Muscle of leg (tissue), 11 donors: ENCODE measurements around the gene OSTM1. TPM values are rescaled to one million over a fixed set of nuclear protein-coding genes. Genes with fewer than 3 reads are reported as not detected.
A peak's percentile ranks its signal among the peaks of the same experiment; 100 is the strongest.

ENCODE experiments used
- DNase-seq: peaks from one replicate; pipeline ENCODE4 v3.0.0; 2013
- H3K27ac ChIP-seq: one replicate; pipeline ENCODE4 v1.5.1; 2013; ENCODE audit warnings: mild to moderate bottlenecking, low read length, control low read depth
- H3K27me3 ChIP-seq: one replicate; pipeline ENCODE4 v1.6.1; 2013; ENCODE audit warnings: low read length; ENCODE audit not compliant: control insufficient read depth, insufficient read depth
- H3K36me3 ChIP-seq: one replicate; pipeline ENCODE4 v1.6.1; 2013; ENCODE audit warnings: low read length; ENCODE audit not compliant: control insufficient read depth, insufficient read depth
- H3K4me1 ChIP-seq: one replicate; pipeline ENCODE4 v1.6.1; 2013; ENCODE audit warnings: low read length; ENCODE audit not compliant: control insufficient read depth, insufficient read depth
- H3K4me3 ChIP-seq: one replicate; pipeline ENCODE4 v1.5.1; 2013; ENCODE audit warnings: low read length, control low read depth
- H3K9me3 ChIP-seq: replicated peaks from 2 replicates; pipeline ENCODE4 v1.6.1; 2013; ENCODE audit warnings: low read depth, low read length; ENCODE audit not compliant: control insufficient read depth
- WGBS: methylation state at CpG from one replicate; pipeline ENCODE4 v1.1.5; 2013; ENCODE audit warnings: missing lambda C conversion rate; ENCODE audit not compliant: insufficient coverage; 5-methylcytosine and 5-hydroxymethylcytosine counted together
- polyA plus RNA-seq, 8 donors: library from polyadenylated mRNA; unstranded; fragments of 120-200 nt; gene quantifications; one replicate each; pipeline versions ENCODE4 v1.2.1 to v1.2.3, GENCODE V29; 2013; ENCODE audit warnings: inconsistent platforms in 1 of 8, low replicate concordance in 1 of 8; ENCODE audit not compliant: insufficient read length in 8 of 8, insufficient read depth in 1 of 8
- total RNA-seq: library from RNA; stranded (reverse); fragments of 120-200 nt; gene quantifications from one replicate; pipeline ENCODE4 v1.2.4, GENCODE V29; 2013

Gene OSTM1
- total and polyA plus RNA-seq, 9 donors: 14.3 to 24.8 (median 18.9) TPM

GRCh38 chr6:108071736-108072276 is 2.7 kb downstream of the OSTM1 start:
- Histone ChIP-seq H3K9me3 (no peaks in the 10 kb centered on the region), H3K4me1 (peaks cover 11% of the 10 kb centered on the region), H3K27ac (no peak overlapping the region), H3K36me3 (no peaks in the 10 kb centered on the region), H3K4me3 (no peak overlapping the region), H3K27me3 (no peaks in the 10 kb centered on the region)
- WGBS: no CpG with 5 or more reads among the region's 3 CpGs
- no peak for DNase-seq

DNA sequence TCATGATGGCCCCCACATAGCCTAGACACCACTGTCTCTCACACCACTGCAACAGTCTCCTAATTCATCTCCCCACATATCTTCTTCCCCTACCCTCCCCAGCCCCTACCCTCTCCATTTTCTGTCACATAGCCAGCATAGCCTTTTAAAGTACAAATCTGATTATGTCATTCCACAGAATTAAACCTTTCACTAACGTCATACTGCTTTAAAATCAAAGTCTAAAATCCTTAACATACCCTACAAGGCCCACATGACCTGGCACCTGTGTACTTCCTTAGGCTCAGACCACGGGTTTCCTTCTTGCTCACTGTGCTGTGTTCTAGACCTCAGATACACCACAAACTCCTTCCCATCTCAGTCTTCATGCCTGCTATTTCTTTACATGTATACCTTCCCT is 5.9 kb downstream of the OSTM1 start:
- no peaks in the 10 kb centered on the region for H3K4me1 ChIP-seq
- H3K27me3 ChIP-seq: no peaks in the 10 kb centered on the region
- no peak overlapping the region for H3K27ac ChIP-seq
- H3K4me3 ChIP-seq: no peak overlapping the region
- no peak for DNase-seq
- no peaks in the 10 kb centered on the region for H3K9me3 ChIP-seq
- no peaks in the 10 kb centered on the region for H3K36me3 ChIP-seq
- 77% methylated on average over 2 of the region's 2 CpGs for WGBS

- Histone ChIP-seq H3K27me3 (no peaks in the 10 kb centered on the region), H3K9me3 (no peaks in the 10 kb centered on the region), H3K4me3 (no peak overlapping the region), H3K36me3 (peaks cover under 1% of the 10 kb centered on the region), H3K4me1 (no peaks in the 10 kb centered on the region), H3K27ac (no peak overlapping the region)
- no peak for DNase-seq
- 78% methylated on average over 3 of the region's 3 CpGs for WGBS
These were observed 6.4 kb downstream of the OSTM1 start for GRCh38 chr6:108068182-108068581.

GRCh38 chr6:108052706-108053105 is 21.8 kb downstream of the OSTM1 start:
- 95% methylated on average over 2 of the region's 2 CpGs for WGBS
- H3K9me3 ChIP-seq: no peaks in the 10 kb centered on the region
- no peaks in the 10 kb centered on the region for H3K4me1 ChIP-seq
- H3K27me3 ChIP-seq: no peaks in the 10 kb centered on the region
- H3K36me3 ChIP-seq: no peaks in the 10 kb centered on the region
- H3K4me3 ChIP-seq: no peak overlapping the region
- no peak for DNase-seq
- H3K27ac ChIP-seq: no peak overlapping the region

DNA sequence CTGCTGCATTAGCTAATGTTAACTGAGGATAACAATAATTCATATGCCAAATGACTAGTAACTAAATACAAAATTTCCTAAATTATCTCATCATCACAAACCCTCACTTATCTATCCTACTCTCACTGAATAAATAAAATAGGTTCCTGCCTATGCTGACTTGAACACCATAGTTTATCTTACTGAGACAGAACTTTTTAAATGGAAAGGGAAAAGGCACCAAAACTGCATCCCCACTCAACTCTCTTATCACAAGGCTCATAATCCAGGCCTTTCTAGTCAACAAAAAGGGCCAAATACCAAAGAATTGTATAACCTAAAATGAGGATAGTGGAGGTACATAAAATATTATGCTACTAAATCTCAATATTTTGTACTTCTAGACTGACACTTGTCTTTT is 23.1 kb downstream of the OSTM1 start:
- Histone ChIP-seq H3K36me3 (no peaks in the 10 kb centered on the region), H3K4me1 (no peaks in the 10 kb centered on the region), H3K27ac (no peak overlapping the region), H3K27me3 (no peaks in the 10 kb centered on the region), H3K4me3 (no peak overlapping the region), H3K9me3 (no peaks in the 10 kb centered on the region)
- no peak for DNase-seq

GRCh38 chr6:108039681-108040080 is 34.9 kb downstream of the OSTM1 start:
- H3K27ac ChIP-seq: no peak overlapping the region
- no CpG with 5 or more reads among the region's 8 CpGs for WGBS
- DNase-seq: no peak
- H3K36me3 ChIP-seq: peaks cover 17% of the 10 kb centered on the region
- H3K9me3 ChIP-seq: no peaks in the 10 kb centered on the region
- H3K27me3 ChIP-seq: no peaks in the 10 kb centered on the region
- H3K4me3 ChIP-seq: no peak overlapping the region
- no peaks in the 10 kb centered on the region for H3K4me1 ChIP-seq

- no peaks in the 10 kb centered on the region for H3K9me3 ChIP-seq
- H3K36me3 ChIP-seq: peaks cover 14% of the 10 kb centered on the region
- H3K27ac ChIP-seq: no peak overlapping the region
- 40% methylated on average over 1 of the region's 4 CpGs for WGBS
- H3K27me3 ChIP-seq: no peaks in the 10 kb centered on the region
- no peak overlapping the region for H3K4me3 ChIP-seq
- H3K4me1 ChIP-seq: no peaks in the 10 kb centered on the region
- no peak for DNase-seq
These were observed 37.7 kb downstream of the OSTM1 start for GRCh38 chr6:108036884-108037283.

- 96% methylated on average over 9 of the region's 10 CpGs for WGBS
- no peak for DNase-seq
- no peaks in the 10 kb centered on the region for H3K9me3 ChIP-seq
These were observed 42.6 kb downstream of the OSTM1 start for GRCh38 chr6:108031968-108032367.

DNA sequence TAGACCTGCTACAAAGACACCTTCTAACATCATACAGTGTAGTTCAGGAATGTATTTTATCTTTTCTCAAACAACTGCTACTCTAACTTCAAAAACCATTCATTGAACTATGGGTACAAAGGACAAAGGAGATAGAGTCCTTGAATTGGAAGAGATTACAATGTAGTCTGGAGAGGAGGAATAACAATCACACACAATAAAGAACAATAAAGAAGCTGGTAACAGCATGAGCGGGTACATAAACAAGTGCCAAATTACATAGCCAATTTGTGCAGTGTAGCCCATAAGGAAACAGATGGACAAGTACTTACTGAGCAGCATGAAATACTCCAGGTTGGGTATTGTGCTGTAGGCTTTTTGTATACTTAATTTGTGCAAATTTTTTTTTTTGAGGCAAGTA is 44.3 kb downstream of the OSTM1 start:
- Histone ChIP-seq H3K9me3 (no peaks in the 10 kb centered on the region), H3K4me3 (no peak overlapping the region), H3K36me3 (no peaks in the 10 kb centered on the region), H3K27me3 (no peaks in the 10 kb centered on the region), H3K27ac (no peak overlapping the region), H3K4me1 (peaks cover 2% of the 10 kb centered on the region)
- no CpG with 5 or more reads among the region's 1 CpG for WGBS
- DNase-seq: no peak

More at GRCh38 chr6:108031968-108032367, 42.6 kb downstream of the OSTM1 start:
- H3K4me1 ChIP-seq: peaks cover 2% of the 10 kb centered on the region
- no peaks in the 10 kb centered on the region for H3K27me3 ChIP-seq
- no peaks in the 10 kb centered on the region for H3K36me3 ChIP-seq
- no peak overlapping the region for H3K4me3 ChIP-seq
- H3K27ac ChIP-seq: no peak overlapping the region

DNA sequence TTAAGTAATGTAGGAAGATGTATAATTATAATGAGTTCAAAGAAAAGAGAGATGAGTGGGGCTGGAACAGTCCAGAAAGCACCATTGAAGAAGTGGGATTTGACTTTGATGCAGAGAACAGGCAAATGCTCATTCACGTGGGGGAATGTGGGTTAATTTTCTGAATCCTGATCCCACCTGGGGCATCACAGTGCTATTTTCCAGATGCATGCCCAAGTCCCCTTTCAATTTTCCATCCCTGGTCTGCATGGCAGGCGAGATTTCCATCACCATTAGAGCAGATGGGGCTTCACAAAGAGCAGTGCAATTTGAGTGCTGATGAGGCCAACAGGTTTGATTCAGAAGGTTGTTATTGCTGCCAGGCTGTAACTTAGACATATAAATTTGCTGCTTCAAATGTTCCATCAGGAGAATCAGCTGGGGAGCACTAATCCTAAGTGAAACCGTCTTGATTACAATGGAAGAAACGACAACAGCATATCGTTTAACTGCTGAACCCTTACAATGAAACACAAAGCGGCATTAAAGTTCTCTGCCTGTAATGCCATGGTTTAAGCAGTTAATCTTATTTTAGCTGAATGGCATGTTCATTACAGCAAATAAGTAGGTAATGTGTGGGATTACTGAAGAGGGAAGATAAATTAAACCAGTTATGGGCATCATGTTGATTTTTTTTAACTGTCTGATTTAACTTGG is 45.2 kb downstream of the OSTM1 start:
- H3K27me3 ChIP-seq: no peaks in the 10 kb centered on the region
- no peaks in the 10 kb centered on the region for H3K36me3 ChIP-seq
- no peak overlapping the region for H3K4me3 ChIP-seq
- no CpG with 5 or more reads among the region's 6 CpGs for WGBS
- DNase-seq: peak; percentile 53
- peaks cover 2% of the 10 kb centered on the region for H3K4me1 ChIP-seq
- no peaks in the 10 kb centered on the region for H3K9me3 ChIP-seq
- H3K27ac ChIP-seq: no peak overlapping the region

GRCh38 chr6:108027594-108027993 is 46.9 kb downstream of the OSTM1 start:
- Histone ChIP-seq H3K4me3 (no peak overlapping the region), H3K4me1 (peaks cover 2% of the 10 kb centered on the region), H3K36me3 (no peaks in the 10 kb centered on the region), H3K27me3 (no peaks in the 10 kb centered on the region), H3K27ac (no peak overlapping the region), H3K9me3 (no peaks in the 10 kb centered on the region)
- WGBS: no CpG with 5 or more reads among the region's 3 CpGs
- DNase-seq: no peak
